OCI-LY7 (cell line): ENCODE data around the gene POLR2H.

Experiments
- EZH2phosphoT487 ChIP-seq: fragments of 200-600 bp; sonication (generic); IDR thresholded peaks from 2 replicates; pipeline ENCODE4 v1.6.1; 2018; ENCODE audit warnings: low read depth, borderline replicate concordance, mild to moderate bottlenecking, mixed run types, antibody characterized with exemption, low read length, moderate library complexity, mixed read lengths
- TF ChIP-seq, protein P1 (sequence below): fragments of 200-600 bp; sonication (generic); conservative IDR thresholded peaks from 2 replicates; pipeline ENCODE4 v1.5.1; 2014; ENCODE audit warnings: mild to moderate bottlenecking, antibody characterized with exemption, low read length, moderate library complexity, mixed read lengths

DNA sequence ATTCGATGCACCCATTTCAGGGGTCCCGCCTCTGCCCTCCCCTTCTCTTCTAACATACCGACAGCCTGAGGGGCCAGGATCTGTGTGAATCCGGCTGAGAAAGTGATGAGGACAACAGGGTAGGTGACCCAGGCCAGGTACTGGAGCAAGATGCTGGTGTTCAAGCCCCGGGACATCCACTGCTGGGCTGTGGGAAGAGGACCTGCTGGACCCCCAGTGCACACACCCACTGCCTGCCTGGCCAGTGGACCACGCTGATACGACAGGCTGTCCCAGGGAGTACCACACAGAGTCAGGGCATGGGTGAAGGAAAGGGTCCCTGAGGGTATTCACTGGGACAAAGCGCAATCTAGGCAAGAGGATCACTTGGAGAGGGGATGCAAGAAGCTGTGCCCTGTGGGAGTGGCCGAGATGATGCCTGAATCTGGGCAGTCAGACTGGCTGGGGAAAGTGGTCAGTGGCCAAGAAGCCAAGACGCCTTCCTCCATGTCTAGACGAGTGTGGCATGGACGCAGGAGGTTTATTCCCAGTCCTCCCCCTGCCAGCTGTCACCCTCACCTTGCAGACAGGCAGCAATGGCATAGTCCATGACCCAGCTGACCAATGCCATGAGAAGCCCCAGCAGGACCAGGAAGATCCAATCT is 3.3 kb upstream of the POLR2H start:
- TF ChIP-seq, protein P1, sequence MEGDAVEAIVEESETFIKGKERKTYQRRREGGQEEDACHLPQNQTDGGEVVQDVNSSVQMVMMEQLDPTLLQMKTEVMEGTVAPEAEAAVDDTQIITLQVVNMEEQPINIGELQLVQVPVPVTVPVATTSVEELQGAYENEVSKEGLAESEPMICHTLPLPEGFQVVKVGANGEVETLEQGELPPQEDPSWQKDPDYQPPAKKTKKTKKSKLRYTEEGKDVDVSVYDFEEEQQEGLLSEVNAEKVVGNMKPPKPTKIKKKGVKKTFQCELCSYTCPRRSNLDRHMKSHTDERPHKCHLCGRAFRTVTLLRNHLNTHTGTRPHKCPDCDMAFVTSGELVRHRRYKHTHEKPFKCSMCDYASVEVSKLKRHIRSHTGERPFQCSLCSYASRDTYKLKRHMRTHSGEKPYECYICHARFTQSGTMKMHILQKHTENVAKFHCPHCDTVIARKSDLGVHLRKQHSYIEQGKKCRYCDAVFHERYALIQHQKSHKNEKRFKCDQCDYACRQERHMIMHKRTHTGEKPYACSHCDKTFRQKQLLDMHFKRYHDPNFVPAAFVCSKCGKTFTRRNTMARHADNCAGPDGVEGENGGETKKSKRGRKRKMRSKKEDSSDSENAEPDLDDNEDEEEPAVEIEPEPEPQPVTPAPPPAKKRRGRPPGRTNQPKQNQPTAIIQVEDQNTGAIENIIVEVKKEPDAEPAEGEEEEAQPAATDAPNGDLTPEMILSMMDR: no peak
- TF ChIP-seq EZH2phosphoT487: no peak
